ENCODE measurements around the gene LDB2. TPM values are rescaled to one million over a fixed set of nuclear protein-coding genes. Genes with fewer than 3 reads are reported as not detected.
"Not testable (repeated sequence)": the region's sequence is repeated elsewhere in the genome, so short reads cannot be mapped to it uniquely, and the experiment has no call there.

Gene LDB2
- polyA plus RNA-seq, 3 donors: 4.5 to 55.4 (median 37.7) TPM

DNA sequence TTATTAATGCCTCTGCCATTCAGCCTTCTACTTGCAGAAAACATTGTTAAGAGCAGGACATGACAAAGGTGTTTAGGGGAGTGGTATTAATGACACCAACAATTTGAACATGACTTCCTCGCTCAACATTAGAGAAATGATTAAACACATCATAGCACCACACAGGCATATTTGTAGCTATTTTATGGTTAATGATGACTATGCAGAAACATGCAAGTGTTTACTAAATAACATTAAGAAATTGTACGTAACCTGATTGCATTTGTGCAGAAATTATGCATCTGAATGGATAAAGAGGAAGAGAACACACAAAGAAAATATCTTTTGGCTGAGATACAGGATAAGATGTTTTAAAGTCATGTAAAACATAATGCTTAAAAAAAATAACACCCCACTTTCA, 323.5 kb downstream of the LDB2 start:
- H3K27ac ChIP-seq (ENCODE audit: low read depth, low read length): no peak overlapping the region
- WGBS, 3 donors: 92 to 94% (median 94%) methylated on average over 2 of the region's 2 CpGs

DNA sequence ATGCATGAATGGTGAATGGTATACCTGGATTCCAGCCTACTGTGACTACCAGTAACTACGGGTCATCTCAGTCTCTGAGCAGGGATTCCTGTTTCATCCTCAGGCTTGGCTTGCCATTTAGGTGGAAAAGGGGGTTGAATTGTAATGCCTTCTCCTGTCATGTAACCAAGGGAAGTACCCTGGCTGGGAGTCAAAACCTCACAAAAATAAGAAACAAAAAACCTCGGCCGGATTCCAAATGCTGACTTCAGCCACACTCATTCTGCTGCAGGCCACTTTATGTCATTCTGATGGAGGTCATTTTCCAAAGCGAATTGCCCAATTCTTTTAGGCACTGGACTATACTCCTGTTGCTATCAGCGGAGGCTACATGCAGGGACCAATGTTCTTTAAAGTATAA, 324.7 kb downstream of the LDB2 start:
- WGBS, 3 donors: 31 to 68% (median 32%) methylated on average over 5 of the region's 5 CpGs
- H3K27ac ChIP-seq (ENCODE audit: low read depth, low read length): no peak overlapping the region

DNA sequence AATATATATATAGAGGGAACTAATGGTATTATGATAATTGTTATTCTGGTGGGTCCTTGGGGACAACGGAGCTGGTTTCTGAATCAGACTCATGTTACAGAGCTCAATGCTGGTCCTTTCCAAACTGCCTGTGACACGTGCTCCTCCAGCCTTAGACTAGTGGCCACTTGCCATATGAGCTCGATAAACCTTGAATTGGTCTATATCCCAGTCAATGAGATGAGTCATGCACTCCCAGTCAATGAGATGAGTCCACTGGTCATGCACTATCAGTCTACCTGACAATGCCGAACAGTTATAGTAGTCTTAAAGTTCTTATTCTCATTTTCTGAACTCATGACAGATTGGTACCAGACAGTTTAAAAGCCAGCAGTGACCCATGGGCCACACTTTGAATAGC, 325.2 kb downstream of the LDB2 start:
- no peak overlapping the region for H3K27ac ChIP-seq (ENCODE audit: low read depth, low read length)
- WGBS, 3 donors: 68 to 85% (median 74%) methylated on average over 4 of the region's 4 CpGs

DNA sequence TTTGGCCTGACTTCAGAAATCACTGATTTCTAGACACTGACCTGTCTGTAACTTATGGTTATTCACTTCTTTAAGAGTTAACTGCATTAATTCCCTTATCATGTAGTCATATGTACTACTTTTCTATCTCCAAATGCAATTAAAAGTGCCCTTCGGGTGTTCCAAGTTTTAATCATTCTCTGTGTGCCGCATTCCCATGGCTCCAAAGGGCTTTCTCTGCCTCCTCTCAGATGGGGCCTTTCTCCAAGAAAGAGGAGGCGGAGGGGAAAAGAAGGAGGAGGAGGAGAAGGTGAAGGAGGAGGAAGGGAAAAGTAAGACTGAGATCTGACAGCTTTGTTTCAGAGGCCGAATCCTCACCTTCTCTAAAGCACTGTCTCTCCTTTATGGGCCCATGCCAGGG, 325.8 kb downstream of the LDB2 start:
- H3K27ac ChIP-seq (ENCODE audit: low read depth, low read length): no peak overlapping the region
- WGBS, 3 donors: 67 to 78% (median 77%) methylated on average over 4 of the region's 4 CpGs

DNA sequence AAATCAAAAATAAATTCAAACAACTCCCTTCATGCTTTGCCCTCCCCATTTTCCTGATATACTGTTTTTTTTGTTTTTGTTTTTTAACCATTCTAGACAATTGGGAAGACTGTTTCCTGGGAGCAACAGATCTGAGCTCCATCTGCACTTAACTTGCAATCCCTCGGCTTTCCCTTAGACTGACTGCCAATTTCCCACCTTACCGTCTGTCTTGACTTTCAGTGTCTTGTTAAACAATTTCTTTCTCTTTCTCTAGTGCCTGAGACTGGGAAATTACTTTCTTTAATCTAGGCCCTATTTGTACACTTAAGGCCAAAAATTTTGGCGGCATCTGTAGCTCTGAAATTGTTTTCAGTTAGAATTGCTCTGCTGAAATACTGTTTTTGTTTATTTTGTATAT, 326.3 kb downstream of the LDB2 start:
- 89 to 91% (median 89%) methylated on average over 3 of the region's 3 CpGs for WGBS, 3 donors
- no peak overlapping the region for H3K27ac ChIP-seq (ENCODE audit: low read depth, low read length)

DNA sequence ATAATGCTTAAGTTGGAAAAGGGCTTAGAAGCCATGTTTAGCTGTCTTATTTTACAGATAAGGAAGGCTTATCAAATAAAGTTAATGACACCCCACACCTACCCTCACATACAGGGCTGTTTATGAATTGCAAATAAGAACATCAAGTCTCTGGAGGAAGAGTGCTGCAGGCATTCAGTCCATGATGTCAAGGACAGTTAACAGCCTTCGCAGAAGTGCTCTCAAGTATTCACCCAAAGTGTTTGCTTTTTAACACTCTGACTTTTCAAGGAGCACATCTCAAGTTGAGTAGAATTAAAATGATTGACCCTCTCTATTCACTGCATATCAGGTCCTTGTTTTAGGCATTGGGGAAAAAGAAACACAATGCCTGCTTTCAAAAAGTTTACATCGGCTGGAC, 328.7 kb downstream of the LDB2 start:
- 89 to 93% (median 93%) methylated on average over 2 of the region's 2 CpGs for WGBS, 3 donors
- H3K27ac ChIP-seq (ENCODE audit: low read depth, low read length): no peak overlapping the region

DNA sequence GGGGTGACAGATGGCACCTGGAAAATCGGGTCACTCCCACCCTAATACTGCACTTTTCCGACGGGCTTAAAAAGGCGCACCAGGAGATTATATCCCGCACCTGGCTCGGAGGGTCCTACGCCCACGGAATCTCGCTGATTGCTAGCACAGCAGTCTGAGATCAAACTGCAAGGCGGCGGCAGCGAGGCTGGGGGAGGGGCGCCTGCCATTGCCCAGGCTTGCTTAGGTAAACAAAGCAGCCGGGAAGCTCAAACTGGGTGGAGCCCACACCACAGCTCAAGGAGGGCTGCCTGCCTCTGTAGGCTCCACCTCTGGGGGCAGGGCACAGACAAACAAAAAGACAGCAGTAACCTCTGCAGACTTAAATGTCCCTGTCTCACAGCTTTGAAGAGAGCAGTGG, 341.1 kb downstream of the LDB2 start:
- 91 to 96% (median 91%) methylated on average over 14 of the region's 14 CpGs for WGBS, 3 donors
- not testable (repeated sequence) for H3K27ac ChIP-seq (ENCODE audit: low read depth, low read length)

DNA sequence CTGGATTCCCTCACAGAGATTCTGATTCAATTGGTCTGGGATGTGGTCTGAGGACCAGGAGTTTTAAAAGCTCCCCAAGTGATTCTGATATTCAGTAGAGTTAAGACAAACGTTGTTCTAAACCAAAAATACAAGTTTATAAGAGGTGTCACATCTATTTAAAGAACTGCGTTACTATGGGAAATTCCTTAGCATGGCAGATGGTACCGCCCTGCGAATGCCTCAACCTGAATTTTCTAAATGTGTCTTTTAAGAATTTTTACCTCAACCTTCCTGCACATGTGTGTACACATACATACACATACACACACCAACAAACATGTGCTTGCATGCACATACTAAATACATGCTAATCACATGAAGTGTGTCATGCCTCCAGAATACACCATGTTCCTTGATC, 343.3 kb downstream of the LDB2 start:
- H3K27ac ChIP-seq (ENCODE audit: low read depth, low read length): no peak overlapping the region
- WGBS, 3 donors: 81 to 92% (median 92%) methylated on average over 4 of the region's 4 CpGs

DNA sequence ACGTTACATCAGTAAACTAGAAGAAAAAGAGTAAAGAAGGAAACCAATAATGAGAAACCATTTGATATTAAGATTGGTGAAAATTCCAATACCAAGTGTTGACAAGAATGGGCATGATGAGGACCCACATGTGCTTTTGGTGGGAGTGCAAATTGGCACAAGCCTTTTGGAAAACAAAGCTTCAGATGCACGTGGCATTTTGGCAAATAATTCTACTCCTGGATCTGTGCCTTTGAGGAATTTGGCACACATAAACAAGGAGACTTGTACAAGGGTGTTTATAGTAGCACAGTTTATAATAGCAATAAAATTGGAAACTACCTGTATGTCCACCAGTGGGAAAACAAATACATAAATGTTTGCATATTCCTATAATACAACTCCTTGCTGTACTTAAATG, 347.9 kb downstream of the LDB2 start:
- whole genome bisulfite sequencing, 3 donors: 45 to 74% (median 69%) methylated on average over 2 of the region's 2 CpGs
- H3K27ac ChIP-seq (ENCODE audit: low read depth, low read length): no peak overlapping the region

DNA sequence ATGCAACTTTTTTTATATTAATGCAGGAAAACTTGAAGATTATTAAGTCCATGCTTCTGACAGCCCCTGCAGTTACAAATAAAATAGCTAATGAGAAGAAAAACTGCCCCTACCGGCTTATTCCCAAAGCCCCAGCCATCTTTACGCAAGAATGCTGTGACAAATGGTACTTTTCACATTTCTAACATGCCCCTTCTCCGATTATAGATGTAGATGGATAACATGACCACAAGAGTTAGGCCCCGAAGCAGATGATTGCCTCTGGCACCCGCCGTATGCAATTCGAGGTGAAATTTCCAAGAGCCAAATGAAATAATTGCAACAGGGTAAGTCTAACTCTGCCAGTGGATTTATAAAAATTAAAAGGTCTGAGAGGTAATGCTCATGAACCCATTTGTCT, 352.8 kb downstream of the LDB2 start:
- WGBS, 3 donors: 72 to 84% (median 76%) methylated on average over 7 of the region's 7 CpGs

DNA sequence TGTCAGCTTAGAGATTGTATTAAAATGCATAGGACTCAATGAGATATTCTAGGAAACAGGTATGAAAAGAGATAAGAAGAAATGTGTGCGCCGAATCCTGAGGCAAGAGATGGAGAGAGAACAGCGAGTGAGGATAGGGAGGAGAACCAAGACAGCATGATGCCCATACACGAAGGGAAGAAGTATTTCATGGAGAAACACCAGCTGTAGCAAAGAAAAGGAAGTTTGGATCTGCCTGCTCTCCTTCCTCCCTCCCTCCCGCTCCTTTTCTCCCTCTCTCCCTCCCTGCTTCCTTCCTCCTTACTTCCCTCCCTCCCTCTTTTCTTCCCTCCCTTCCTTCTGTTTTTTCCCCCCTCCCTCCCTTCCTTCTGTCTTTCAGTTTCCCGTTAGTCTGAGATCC, 353.6 kb downstream of the LDB2 start:
- WGBS, 3 donors: 61 to 67% (median 64%) methylated on average over 5 to 6 of the region's 6 CpGs
- H3K27ac ChIP-seq (ENCODE audit: low read depth, low read length): no peak overlapping the region

More for the DNA sequence above, 352.8 kb downstream of the LDB2 start:
- H3K27ac ChIP-seq (ENCODE audit: low read depth, low read length): no peak overlapping the region

DNA sequence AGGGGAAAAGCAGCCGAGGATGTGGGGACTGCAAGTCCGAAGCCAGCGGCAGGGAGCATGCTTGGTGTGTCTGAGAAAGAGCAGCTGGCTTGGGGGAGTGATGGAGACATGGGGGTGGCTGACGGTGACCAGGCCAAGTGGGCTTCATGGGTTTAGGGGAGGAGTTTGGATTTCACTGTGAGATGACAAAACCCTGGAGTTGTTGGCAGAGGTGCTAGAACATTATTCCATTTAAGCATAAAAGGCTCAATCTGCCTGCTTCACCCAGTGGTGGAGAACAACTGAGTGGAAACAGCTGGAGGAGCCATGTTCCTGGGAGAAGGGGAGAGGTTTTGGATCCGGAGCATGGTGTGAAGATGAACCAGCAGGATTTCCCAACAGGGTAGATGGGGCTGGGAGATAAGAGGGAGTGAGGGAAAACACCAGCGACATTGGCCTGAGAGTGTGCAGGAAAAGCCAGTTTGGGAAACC, 354.2 kb downstream of the LDB2 start:
- H3K27ac ChIP-seq (ENCODE audit: low read depth, low read length): no peak overlapping the region
- 55 to 64% (median 64%) methylated on average over 6 of the region's 6 CpGs for WGBS, 3 donors

DNA sequence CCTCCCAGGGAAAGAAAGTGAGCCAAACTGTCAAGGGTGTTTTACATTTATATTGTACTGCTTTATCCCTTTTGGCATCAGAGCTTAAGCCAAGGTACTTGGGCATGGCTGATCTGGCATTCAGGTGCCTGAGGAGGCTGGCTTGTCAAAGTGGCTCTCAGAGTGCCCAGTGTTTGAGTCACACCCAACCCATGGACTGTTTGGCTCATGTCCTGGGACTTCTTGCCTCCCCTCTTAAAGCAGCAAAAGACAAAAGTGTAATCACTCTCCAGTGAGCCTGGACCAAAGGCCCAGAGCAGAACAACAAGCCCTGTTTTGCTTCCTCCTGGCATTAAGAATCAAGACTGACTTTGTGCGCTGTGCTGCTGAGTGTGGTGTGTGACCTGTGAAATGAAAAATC, 360.5 kb downstream of the LDB2 start:
- no peak overlapping the region for H3K27ac ChIP-seq (ENCODE audit: low read depth, low read length)
- WGBS, 3 donors: 91 to 100% (median 92%) methylated on average over 1 of the region's 1 CpG

DNA sequence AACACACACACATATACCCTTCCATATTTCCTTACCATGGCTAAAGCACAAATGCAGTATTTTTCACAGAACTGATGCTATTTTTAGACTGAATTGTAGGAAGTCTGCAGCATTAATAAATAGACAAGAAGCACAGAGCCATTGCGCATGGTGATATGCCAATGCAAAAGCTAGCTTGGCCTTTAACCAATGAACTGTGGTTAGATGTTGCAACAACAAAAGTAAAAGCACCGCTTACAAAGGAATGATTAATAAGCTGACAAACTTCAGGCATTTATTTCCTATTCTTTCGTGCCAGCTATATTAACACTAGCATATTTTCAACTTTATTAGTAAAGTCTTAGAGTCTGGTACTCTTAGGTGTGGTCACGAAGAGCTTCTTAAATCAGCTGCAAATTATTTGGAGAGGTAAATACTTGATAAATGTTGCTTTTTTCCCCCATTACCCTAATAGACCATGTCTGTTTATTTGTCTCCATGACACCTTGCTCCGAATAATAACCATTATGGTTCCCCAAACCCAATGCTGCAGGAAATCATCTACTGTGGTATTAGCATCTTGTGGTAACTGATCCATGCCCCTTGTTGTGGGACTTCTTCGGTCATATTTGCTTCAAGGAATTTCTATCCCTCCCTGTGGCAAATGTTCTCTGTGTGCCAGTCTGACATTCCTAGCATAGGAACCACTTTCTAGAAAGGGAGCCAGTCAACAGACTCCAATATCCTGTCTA, 366.0 kb downstream of the LDB2 start:
- no peak overlapping the region for H3K27ac ChIP-seq (ENCODE audit: low read depth, low read length)
- WGBS, 3 donors: 14 to 59% (median 18%) methylated on average over 6 of the region's 6 CpGs

DNA sequence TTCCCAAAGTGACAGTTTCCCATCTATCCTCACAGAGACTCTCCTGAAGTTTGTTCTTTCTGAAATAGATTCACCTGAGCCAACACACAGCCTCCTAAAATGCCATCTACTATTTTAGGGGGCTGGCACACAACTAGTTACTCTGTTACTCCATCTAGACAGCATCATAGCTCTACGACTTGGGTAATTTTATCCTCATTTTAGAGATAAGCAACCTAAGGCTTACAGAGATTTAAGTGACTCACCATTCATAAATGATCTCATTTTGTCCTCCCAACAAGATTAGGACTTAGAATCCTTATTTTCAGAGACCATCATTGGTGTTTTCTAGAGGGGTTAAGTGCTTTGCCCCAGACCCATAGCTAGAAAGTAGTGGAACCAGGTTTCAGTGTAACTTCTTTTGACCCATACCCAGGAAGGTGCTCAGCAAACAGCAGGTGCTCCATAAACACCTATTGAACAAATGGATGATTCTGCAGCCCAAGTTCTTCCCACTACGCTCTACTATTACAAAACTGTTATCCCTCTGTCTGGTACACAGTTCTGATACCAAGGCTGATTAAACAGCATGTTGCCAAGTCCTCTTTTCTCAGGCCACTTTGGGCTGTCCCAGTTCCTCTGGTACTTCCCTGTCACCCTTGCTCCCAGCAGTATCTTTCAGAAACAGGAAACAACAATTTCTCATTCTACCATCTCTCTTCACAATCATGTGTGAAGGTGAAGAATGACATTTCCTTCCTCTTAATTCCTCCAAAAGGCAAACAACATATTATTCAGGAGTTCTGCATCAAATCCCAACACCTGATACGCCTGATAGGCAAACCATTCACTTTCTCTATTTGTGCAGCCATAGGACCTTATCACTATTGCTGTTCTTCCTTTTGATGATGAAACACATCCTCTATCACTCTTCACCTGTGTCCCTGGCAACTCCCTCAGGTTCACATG, 367.5 kb downstream of the LDB2 start:
- 62 to 69% (median 65%) methylated on average over 3 of the region's 3 CpGs for WGBS, 3 donors
- no peak overlapping the region for H3K27ac ChIP-seq (ENCODE audit: low read depth, low read length)

DNA sequence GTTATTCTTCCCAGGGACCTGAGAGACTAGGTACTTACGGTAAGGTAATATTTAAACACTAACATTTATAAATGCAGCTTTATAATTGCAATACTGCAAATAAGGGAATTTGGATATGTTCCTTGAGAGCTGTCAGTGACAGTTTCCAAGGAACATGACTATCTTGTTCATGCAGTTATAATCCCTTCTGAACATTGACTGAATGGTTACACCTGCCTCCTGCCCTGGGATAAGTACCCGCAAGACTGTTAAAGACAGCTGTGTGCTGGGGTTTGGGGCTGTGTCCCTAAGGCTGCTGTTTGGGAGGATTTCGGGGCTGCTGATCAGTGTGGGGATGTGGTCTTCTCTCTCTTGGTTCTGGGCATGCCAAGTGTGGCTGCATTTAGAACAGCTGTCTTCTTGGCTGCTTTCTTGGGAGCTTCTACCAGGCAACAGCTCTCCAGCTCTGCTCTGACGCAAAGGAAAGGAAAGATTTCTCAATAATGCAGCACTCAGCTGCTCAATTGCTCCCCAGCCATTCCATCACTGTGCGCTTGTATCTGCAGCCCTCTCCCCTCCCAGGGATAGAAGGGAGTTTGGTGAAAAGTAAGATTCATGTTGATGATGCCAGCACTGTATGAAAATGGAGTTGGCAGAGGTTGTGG, 373.4 kb downstream of the LDB2 start:
- WGBS, 3 donors: 66 to 87% (median 70%) methylated on average over 5 of the region's 5 CpGs
- H3K27ac ChIP-seq (ENCODE audit: low read depth, low read length): no peak overlapping the region

DNA sequence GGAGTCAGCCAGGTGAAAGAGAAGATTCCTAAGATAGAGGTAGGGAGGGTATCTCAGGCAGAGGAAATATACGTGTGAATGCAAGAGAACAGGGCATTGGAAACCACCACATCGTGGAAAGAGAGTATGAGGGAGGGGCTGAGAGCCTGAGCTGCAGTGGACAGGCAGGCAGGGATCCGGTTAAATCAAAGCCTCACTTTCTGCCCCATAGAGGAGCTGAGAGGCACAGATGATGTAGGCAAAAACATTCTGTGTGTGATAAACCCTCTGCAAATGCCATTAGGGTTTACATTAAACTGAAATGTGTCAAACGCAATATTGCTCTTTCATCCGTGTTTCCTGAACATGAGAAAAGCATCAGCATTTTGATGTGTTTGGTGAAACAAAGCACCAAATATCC, 374.0 kb downstream of the LDB2 start:
- WGBS, 3 donors: 63 to 83% (median 82%) methylated on average over 5 of the region's 5 CpGs
- H3K27ac ChIP-seq (ENCODE audit: low read depth, low read length): no peak overlapping the region

DNA sequence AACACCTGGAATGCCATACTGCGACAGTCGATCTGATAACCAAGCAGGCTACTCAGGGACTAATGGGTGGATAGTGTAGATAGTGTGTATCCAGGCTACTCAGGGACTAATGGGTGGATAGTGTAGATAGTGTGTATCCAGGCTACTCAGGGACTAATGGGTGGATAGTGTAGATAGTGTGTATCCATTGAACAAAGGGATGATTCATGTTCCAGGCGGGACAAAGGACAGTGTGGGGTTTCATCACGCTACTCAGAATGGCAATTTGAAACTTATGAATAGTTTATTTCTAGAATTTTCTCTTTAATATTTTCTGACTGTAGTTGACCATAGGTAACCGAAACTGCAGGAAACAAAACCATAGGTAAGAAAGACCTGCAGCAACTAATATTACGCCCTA, 374.9 kb downstream of the LDB2 start:
- H3K27ac ChIP-seq (ENCODE audit: low read depth, low read length): not testable (repeated sequence)
- WGBS, 3 donors: 90 to 96% (median 93%) methylated on average over 6 of the region's 6 CpGs

All from adipose tissue (tissue), 3 donors.